Measurements from ENCODE around the gene FSTL1.

FSTL1 gene

DNA sequence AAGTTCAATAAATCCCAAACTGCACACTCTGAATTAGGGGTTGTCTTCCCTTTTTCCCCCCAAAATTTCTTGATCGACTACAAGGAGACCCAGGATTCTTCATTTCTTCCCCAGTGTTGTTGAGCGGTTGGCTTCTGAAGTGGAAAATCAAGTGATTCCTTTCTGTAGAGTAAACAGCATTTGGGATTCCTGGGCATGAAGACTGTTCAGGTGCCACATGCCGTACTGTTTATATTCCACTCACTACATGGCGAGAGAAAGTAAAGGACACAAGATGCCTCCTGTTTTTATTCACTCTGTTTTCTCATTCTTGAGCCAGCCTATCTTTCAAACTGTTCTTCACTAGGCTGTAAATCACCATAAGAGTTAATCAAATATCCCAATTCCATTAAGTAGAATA, 12.6 kb downstream of the FSTL1 start:
- Histone ChIP-seq H3K4me1 (peaks cover 0 to 5% (median 0%) of the 10 kb centered on the region in 10 experiments; a peak in 3 of 20 replicates), H4K20me1 (peaks cover 0 to 3% (median 0%) of the 10 kb centered on the region in 11 experiments; a peak in 2 of 22 replicates), H3K36me3 (peaks cover 0 to 55% (median 23%) of the 10 kb centered on the region in 11 experiments; a peak in 14 of 22 replicates), H3K9ac (no peak overlapping the region), H3K27ac (no peak overlapping the region), H3K27me3 (no peaks in the 10 kb centered on the region), H3K4me3 (no peak overlapping the region), H3K4me2 (no peak overlapping the region), H3K9me3 (replicated peaks in 1 of 11) (no peaks in the 10 kb centered on the region)
- no peak for TF ChIP-seq Cebpa-rat (IDR thresholded peaks at IDR 0.05)

GRCh38 chr3:120437559-120437958, 13.2 kb downstream of the FSTL1 start:
- H3K4me3 ChIP-seq, result no peak overlapping the region
- no peak overlapping the region for H3K9ac ChIP-seq
- no peak overlapping the region for H3K27ac ChIP-seq
- H3K4me1 ChIP-seq, result peaks cover 0 to 5% (median 0%) of the 10 kb centered on the region in 10 experiments; a peak in 3 of 20 replicates
- no peaks in the 10 kb centered on the region; a peak in 1 of 22 replicates for H4K20me1 ChIP-seq
- TF ChIP-seq Cebpa-rat (IDR thresholded peaks at IDR 0.05), result no peak
- no peak overlapping the region for H3K4me2 ChIP-seq
- H3K36me3 ChIP-seq, result peaks cover 0 to 55% (median 23%) of the 10 kb centered on the region in 11 experiments; a peak in 14 of 22 replicates
- H3K27me3 ChIP-seq, result no peaks in the 10 kb centered on the region
- H3K9me3 ChIP-seq (replicated peaks in 1 of 11), result no peaks in the 10 kb centered on the region

GRCh38 chr3:120436523-120437050, 14.2 kb downstream of the FSTL1 start:
- Histone ChIP-seq H3K27me3 (no peaks in the 10 kb centered on the region), H3K4me2 (no peak overlapping the region), H3K4me3 (no peak overlapping the region), H3K9ac (no peak overlapping the region), H3K4me1 (peaks cover 0 to 5% (median 0%) of the 10 kb centered on the region in 10 experiments; a peak in 3 of 20 replicates), H4K20me1 (no peaks in the 10 kb centered on the region; a peak in 1 of 22 replicates), H3K9me3 (replicated peaks in 1 of 11) (no peaks in the 10 kb centered on the region), H3K36me3 (peaks cover 0 to 56% (median 23%) of the 10 kb centered on the region in 11 experiments; a peak in 14 of 22 replicates), H3K27ac (no peak overlapping the region)
- no peak for TF ChIP-seq Cebpa-rat (IDR thresholded peaks at IDR 0.05)

- Histone ChIP-seq H3K27me3 (no peaks in the 10 kb centered on the region), H3K4me2 (no peak overlapping the region), H3K4me1 (peaks cover 0 to 5% (median 0%) of the 10 kb centered on the region in 10 experiments; a peak in 3 of 20 replicates), H3K36me3 (peaks cover 0 to 56% (median 19%) of the 10 kb centered on the region in 11 experiments; a peak in 14 of 22 replicates), H4K20me1 (no peaks in the 10 kb centered on the region; a peak in 1 of 22 replicates), H3K9ac (no peak overlapping the region), H3K4me3 (no peak overlapping the region), H3K27ac (no peak overlapping the region), H3K9me3 (replicated peaks in 1 of 11) (no peaks in the 10 kb centered on the region)
- no peak for TF ChIP-seq Cebpa-rat (IDR thresholded peaks at IDR 0.05)
These were observed 15.2 kb downstream of the FSTL1 start for GRCh38 chr3:120435621-120436020.

GRCh38 chr3:120433662-120434331, 17.0 kb downstream of the FSTL1 start:
- Histone ChIP-seq H4K20me1 (no peaks in the 10 kb centered on the region), H3K36me3 (peaks cover 0 to 38% (median 12%) of the 10 kb centered on the region in 11 experiments; a peak in 13 of 22 replicates), H3K4me1 (peaks cover 0 to 1% (median 0%) of the 10 kb centered on the region in 10 experiments; a peak in 3 of 20 replicates)

DNA sequence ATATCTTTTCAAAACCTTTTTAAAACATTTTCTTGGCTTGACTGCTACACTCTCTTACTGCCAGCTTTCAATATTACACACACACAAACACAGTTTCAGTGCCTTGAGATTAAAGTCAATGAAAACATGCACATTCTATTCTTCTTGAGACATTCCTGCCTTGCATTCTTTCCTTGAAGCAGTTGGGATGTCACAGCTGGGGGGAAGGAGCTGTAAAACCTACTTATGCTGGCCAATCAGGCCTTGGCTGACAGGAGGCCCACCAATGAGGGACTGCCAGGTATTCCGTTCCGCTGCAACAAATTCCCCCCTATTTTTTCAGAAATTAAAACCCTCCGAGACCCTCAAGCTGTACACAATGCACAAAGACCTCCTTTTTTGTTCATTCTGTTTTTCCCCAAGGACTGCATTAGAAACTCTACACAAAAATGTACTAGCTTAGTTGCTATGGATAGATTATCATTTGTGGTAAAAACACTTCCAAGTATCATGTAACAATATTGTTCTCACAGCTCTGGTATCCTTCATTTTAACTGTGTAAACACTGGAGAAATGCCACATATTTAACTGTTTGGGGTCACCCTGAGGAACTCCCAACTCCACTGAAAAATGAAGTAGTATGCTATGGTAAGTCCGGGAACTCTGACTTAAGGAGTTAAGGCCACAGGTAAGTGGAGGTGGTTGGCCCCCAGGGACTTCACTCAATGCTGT, 18.5 kb downstream of the FSTL1 start:
- H3K36me3 ChIP-seq, result peaks cover 0 to 30% (median 7%) of the 10 kb centered on the region in 11 experiments; a peak in 11 of 22 replicates
- no peaks in the 10 kb centered on the region for H3K4me1 ChIP-seq
- no peak overlapping the region for H3K4me2 ChIP-seq
- no peak for TF ChIP-seq Cebpa-rat (IDR thresholded peaks at IDR 0.05)
- no peaks in the 10 kb centered on the region for H3K27me3 ChIP-seq
- H3K9me3 ChIP-seq (replicated peaks in 1 of 11), result no peaks in the 10 kb centered on the region
- no peak overlapping the region for H3K9ac ChIP-seq
- no peak overlapping the region for H3K4me3 ChIP-seq
- H3K27ac ChIP-seq, result no peak overlapping the region
- H4K20me1 ChIP-seq, result no peaks in the 10 kb centered on the region

More at GRCh38 chr3:120433662-120434331, 17.0 kb downstream of the FSTL1 start:
- no peaks in the 10 kb centered on the region for H3K9me3 ChIP-seq (replicated peaks in 1 of 11)
- no peak overlapping the region for H3K4me2 ChIP-seq
- no peak overlapping the region for H3K4me3 ChIP-seq
- H3K9ac ChIP-seq, result no peak overlapping the region
- no peaks in the 10 kb centered on the region for H3K27me3 ChIP-seq
- no peak for TF ChIP-seq Cebpa-rat (IDR thresholded peaks at IDR 0.05)
- no peak overlapping the region for H3K27ac ChIP-seq

DNA sequence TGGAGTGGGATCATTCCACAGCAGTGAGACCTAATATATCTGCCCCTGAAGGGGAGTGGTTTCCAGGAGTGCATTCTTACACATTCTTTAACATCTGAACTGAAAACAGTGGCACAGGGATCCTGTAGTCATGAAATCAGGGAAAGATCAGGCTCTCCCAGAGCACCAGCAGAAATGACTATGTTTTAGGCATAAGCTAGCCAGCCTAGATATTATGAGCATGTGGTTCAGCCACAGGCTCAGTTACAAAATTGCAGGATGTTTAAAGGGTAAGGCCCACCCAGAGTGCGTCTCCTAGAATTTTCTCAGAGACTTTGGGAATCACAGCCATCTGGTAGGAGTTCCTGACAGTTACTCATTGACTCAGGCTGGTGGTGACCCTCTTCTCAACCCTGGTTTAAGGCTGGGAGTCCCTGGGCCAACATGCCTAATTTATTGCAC, 20.9 kb downstream of the FSTL1 start:
- Histone ChIP-seq H3K36me3 (peaks cover 0 to 30% (median 7%) of the 10 kb centered on the region in 11 experiments; a peak in 11 of 22 replicates), H3K9ac (no peak overlapping the region)

DNA sequence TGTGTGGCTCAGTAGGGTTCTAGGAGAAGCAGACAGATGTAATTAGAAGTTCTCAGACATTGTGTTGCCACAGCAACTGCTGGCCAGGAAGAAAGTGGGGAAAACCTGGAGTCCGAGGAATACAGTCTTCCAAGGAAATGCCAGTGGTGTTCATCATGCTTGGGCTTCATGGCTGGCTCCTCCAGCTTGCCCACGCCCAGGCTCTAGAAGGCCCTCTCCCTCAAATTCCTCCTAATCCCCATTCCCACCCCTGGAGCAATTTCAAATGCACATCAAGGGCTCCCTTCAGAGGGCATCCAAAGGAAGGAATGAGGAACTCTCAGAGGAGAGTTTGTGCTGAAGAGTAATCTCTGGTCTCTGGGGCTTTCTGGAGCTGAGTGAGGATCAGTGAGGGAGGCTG, 21.9 kb downstream of the FSTL1 start:
- Histone ChIP-seq H3K4me1 (peaks cover 0 to 9% (median 0%) of the 10 kb centered on the region in 10 experiments; a peak in 3 of 20 replicates), H3K4me3 (no peak overlapping the region), H3K36me3 (peaks cover 0 to 24% (median 7%) of the 10 kb centered on the region in 11 experiments; a peak in 11 of 22 replicates), H3K27me3 (no peaks in the 10 kb centered on the region), H4K20me1 (no peaks in the 10 kb centered on the region), H3K4me2 (no peak overlapping the region), H3K9me3 (replicated peaks in 1 of 11) (no peaks in the 10 kb centered on the region), H3K27ac (no peak overlapping the region), H3K9ac (no peak overlapping the region)
- TF ChIP-seq Cebpa-rat (IDR thresholded peaks at IDR 0.05), result no peak

More for the DNA sequence above, 20.9 kb downstream of the FSTL1 start:
- Histone ChIP-seq H3K27ac (no peak overlapping the region), H3K27me3 (no peaks in the 10 kb centered on the region), H3K9me3 (replicated peaks in 1 of 11) (no peaks in the 10 kb centered on the region), H3K4me1 (no peaks in the 10 kb centered on the region), H4K20me1 (no peaks in the 10 kb centered on the region), H3K4me2 (no peak overlapping the region), H3K4me3 (no peak overlapping the region)
- no peak for TF ChIP-seq Cebpa-rat (IDR thresholded peaks at IDR 0.05)

DNA sequence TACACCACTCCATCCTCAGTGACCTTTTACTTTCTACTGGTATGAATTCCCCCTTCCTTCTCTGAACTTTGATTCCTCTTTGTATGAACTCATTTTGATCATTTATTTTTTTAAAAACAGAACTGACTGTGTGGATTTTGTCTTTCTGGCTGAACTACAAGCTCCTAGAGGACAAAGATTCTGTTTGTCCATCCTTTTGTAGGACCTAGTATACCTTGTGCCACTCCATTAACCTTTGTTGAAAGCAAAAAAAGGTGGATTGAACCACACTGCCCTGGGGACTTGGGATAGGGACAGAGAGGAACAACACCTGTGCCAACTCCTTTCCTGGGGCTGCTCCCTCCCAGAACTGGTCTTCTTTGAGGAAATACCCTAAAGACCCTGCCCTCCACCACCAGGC, 23.6 kb downstream of the FSTL1 start:
- H3K9ac ChIP-seq, result no peak overlapping the region
- no peaks in the 10 kb centered on the region for H3K9me3 ChIP-seq (replicated peaks in 1 of 11)
- peaks cover 0 to 9% (median 0%) of the 10 kb centered on the region in 10 experiments; a peak in 3 of 20 replicates for H3K4me1 ChIP-seq
- H4K20me1 ChIP-seq, result no peaks in the 10 kb centered on the region
- H3K36me3 ChIP-seq, result peaks cover 0 to 21% (median 7%) of the 10 kb centered on the region in 11 experiments; a peak in 11 of 22 replicates
- H3K27ac ChIP-seq, result no peak overlapping the region
- H3K27me3 ChIP-seq, result no peaks in the 10 kb centered on the region
- no peak overlapping the region for H3K4me2 ChIP-seq
- H3K4me3 ChIP-seq, result no peak overlapping the region
- TF ChIP-seq Cebpa-rat (IDR thresholded peaks at IDR 0.05), result no peak

Data from BLaER1 treated with 17β-estradiol and CSF1 and Interleukin-3, amounts not matched to agents 10 nM and 100 nM (cell line).